Hepatocyte (in vitro differentiated cells): ENCODE data around the gene GDF15.

ENCODE experiments used
- CTCF ChIP-seq: fragments of 200-600 bp; sonication (generic); IDR thresholded peaks from 2 replicates; pipeline ENCODE4 v1.5.1; 2016; ENCODE audit warnings: antibody characterized with exemption, mild to moderate bottlenecking; ENCODE audit not compliant: poor library complexity
- EZH2 ChIP-seq: fragments of 200-600 bp; sonication (generic); IDR thresholded peaks from 2 replicates; pipeline ENCODE4 v1.6.1; 2016; ENCODE audit warnings: antibody characterized with exemption, mild to moderate bottlenecking, borderline replicate concordance
- EZH2phosphoT487 ChIP-seq: fragments of 200-600 bp; sonication (generic); IDR thresholded peaks from one replicate; pipeline ENCODE4 v1.6.1; 2018; ENCODE audit warnings: antibody characterized with exemption, mild to moderate bottlenecking, low read depth, moderate library complexity; ENCODE audit not compliant: unreplicated experiment, severe bottlenecking

GRCh38 chr19:18429717-18430416, 43.9 kb downstream of the GDF15 start:
- TF ChIP-seq CTCF: no peak
- no peak for TF ChIP-seq EZH2
- no peak for TF ChIP-seq EZH2phosphoT487
